ENCODE data around the gene TSPEAR.

TSPEAR gene

GRCh38 chr21:44478124-44478800 lies 233.1 kb downstream of the TSPEAR start:
- no peak for DNase-seq

GRCh38 chr21:44477712-44478111 lies 233.7 kb downstream of the TSPEAR start:
- DNase-seq = no peak

- no peak for DNase-seq
Measured at GRCh38 chr21:44477131-44477530, 234.2 kb downstream of the TSPEAR start.

- no peak for DNase-seq
Measured at GRCh38 chr21:44475266-44475845, 236.0 kb downstream of the TSPEAR start.

DNA sequence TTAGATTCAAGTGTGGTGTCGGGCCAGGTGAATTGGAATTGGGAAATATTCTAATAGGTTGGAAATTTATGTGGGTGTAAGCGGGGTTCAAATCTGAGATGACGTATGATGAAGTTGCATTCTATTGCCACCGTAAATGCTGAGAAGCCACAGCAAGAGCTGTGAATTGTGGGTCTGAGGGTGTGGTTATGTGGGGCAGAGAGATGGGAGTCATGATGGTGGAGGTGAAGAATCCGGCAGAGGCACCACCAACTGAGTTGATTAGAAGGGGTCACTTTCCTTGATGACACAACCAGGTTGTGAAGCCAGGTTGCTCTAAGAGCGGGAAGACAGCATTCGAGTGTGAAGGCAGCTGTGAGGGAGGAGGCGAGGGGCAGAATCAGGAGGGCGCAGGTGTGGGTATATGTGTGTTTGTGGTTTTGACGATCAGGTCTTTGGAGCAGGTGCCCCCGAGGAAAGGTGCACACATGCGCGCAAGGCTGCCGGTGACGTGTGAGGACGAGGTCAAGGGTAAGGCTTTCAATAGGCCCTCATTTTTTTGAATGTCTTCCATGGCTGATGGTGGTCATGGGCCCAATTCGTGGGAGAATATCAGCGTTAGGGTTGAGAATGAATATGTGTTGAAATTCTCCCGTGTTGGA lies 237.3 kb downstream of the TSPEAR start:
- no peak for DNase-seq

DNA sequence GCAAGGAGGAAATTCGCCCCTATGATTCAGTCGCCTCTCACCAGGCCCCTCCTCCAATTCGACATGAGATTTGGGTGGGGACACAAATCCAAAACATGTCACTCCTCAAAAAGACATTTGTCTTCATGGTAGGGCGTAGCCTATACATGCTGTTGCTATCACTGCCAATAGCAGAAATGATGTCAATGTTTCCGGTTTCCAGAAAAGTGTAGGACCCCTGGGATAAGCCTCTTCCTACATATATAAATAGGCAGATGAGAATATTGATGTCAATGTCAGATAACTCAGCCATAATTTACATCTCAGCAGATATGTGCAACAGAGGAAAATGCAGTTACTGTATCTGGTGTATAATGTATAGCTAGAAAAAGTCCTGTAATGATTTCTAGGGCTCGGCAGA lies 239.4 kb downstream of the TSPEAR start:
- no peak for DNase-seq

DNA sequence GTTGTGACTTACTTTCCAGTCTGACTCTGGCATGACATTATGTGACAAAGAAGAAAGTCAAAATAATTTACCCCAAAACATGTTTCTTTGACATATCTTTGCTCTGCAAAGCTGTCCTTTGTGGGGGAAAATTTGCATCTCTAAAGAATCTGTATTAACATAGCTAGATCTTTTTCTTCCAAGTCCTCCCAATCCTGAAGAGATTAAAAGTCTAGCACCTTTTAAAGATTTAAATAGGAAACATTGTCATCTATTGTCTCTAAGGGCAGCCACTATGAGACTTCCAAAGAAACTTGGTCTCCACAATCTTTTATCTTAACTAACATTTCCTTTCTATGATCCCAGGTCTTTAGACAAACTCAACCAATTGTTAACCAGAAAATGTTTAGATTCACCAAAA lies 240.0 kb downstream of the TSPEAR start:
- no peak for DNase-seq

DNA sequence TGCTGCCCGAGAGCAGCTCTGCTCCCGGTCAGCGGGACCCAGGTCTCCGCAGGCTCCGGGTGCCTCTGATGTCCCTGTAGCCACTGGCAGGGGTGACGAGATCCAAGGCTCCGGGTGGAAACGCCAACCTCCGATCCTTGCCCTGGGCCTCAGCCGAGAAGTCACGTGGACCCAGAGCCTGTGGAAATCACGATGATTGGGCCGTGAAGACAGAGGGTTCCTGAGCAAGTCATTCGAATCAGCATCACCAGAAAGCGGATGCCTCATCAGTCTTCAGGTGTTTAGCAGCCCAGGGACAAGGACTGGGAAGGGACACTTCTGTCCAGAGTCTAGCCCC lies 243.5 kb downstream of the TSPEAR start:
- DNase-seq = no peak

- no peak for DNase-seq
Measured at GRCh38 chr21:44466996-44467858, 244.1 kb downstream of the TSPEAR start.

DNA sequence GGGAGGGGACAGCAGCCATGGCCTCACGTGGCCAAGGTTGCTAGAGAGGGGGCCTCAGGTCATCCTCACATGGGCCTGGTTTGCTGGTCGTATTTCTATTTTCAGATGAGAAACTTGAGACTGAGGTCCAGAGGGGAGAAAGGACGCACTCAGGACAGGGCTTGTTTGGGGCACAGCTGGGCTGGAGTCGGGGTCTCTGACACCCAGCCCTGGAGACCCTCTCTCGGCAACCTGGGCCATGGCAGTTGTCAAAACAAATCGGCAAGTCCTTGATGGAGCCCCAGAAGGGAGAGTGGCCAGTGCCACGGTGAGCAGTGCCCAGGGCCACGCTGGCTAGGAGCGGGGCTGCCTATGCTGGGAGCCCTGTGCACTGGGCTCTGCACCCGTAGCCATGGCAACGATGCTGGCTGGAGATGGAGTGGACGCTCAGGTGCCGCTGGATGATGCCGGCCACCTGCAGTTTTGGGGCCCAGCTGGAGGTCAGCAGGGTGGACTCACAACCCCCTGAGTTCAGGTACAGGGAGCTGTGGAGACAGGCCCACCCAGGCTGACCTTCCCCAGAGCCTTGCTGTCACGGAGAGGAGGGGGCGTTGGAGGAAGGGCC lies 244.9 kb downstream of the TSPEAR start:
- no peak for DNase-seq

GRCh38 chr21:44464351-44464750 lies 247.0 kb downstream of the TSPEAR start:
- no peak for DNase-seq

DNA sequence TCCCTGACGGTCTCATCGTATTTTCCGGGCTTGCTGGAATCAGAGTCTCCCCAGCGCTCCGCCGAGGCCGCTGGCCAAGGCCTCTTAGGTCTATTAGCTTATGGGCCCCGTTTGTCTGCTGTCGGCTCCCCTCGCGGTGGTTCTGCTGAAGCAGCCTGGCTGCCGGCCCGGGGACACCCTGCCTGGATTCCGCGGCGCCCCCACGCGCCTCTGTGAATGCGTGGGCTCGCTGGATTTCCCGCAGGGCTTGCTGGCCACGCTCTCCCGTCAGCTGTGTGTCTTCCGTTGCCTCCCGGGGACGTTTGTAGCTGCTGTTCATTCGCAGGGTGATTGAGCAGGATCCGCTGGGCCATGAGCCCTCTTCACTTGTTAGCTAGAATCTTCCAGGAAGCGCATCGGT lies 247.6 kb downstream of the TSPEAR start:
- DNase-seq = no peak

GRCh38 chr21:44462834-44463200 lies 248.6 kb downstream of the TSPEAR start:
- DNase-seq = no peak

DNA sequence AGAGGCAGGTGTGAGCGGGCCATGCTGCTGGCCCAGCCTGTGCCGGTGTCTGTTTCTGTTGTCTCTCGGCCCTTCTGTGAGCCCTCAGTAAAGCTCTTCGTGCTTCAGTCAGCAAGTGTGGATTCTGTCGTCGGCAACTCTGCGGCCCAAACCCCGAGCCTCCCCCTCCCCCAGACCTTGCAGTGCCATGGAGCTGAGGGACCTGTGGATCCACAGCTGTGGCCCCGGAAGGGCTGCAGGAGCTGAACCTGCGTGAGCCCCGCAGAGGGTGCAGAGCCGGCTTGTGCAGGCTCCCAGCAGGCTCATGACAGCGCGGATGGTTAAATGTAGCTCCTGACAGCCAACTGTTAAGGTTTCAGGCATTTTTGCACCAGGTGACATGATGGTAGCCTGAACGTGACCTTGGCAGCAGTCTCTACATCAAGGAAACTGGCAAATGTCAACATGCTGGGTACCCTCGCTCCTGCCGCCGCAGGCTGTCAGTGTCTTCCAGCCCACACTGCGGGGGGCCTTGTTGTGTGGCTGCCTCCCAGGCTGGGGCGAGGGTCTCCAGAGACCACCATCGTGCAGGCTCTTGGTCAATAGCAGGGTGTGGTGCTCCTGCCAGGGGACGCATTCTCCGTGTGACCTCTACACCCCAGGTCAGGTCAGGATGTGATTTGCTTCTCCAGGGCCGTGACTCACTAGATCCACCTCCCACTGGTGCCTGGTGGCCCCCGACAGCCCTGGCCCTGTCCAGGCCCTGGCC lies 249.1 kb downstream of the TSPEAR start:
- no peak for DNase-seq

GRCh38 chr21:44461464-44462001 lies 249.8 kb downstream of the TSPEAR start:
- no peak for DNase-seq

DNA sequence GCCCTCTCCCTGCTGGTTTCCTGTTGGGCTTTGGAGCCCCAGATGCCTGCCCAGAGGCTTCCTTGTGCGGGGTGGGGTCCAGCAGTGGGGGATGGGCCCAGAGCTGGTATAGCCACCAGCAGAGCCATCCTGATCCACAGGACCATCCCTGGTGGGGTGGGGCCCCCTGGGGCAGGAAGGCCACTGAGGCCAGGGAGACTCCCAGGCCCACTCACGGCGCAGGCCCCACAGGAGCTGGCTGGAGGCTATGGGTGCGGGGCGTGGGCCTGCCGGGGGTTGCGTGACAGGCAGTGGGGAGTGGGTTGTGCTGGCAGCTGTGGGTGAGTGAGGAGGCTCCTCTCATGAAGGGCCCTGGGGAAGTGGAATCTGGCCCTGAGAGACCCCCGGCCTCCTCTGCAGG lies 250.4 kb downstream of the TSPEAR start:
- no peak for DNase-seq

- DNase-seq = no peak
Measured at GRCh38 chr21:44460441-44460755, 251.0 kb downstream of the TSPEAR start.

- DNase-seq = no peak
Measured at GRCh38 chr21:44459712-44460440, 251.5 kb downstream of the TSPEAR start.

- no peak for DNase-seq
Measured at GRCh38 chr21:44458971-44459711, 252.2 kb downstream of the TSPEAR start.

- no peak for DNase-seq
Measured at GRCh38 chr21:44456915-44457736, 254.2 kb downstream of the TSPEAR start.

Measured in effector CD8-positive, alpha-beta T cell (primary cell).